Right hindlimb (tissue), 1 donor: Measurements from ENCODE around the gene MOGAT2.
"Not testable (repeated sequence)": the region's sequence is repeated elsewhere in the genome, so short reads cannot be mapped to it uniquely, and the experiment has no call there.

ENCODE experiments used
- DNase-seq: peaks from one replicate; pipeline ENCODE4 v3.0.0-alpha.2; 2018

The MOGAT2 gene

GRCh38 chr11:75719340-75720239, 2.0 kb downstream of the MOGAT2 start:
- DNase-seq, result no peak

GRCh38 chr11:75720639-75721038, 3.0 kb downstream of the MOGAT2 start:
- DNase-seq, result no peak

- DNase-seq, result no peak
Measured at GRCh38 chr11:75721852-75722668, 4.4 kb downstream of the MOGAT2 start.

GRCh38 chr11:75722669-75723042, 5.0 kb downstream of the MOGAT2 start:
- no peak for DNase-seq

- no peak for DNase-seq
Measured at GRCh38 chr11:75725547-75726320, 8.1 kb downstream of the MOGAT2 start.

- DNase-seq, result no peak
Measured at GRCh38 chr11:75728992-75729391, 11.4 kb downstream of the MOGAT2 start.

- no peak for DNase-seq
Measured at GRCh38 chr11:75731095-75731494, 13.5 kb downstream of the MOGAT2 start.

GRCh38 chr11:75733071-75733430, 15.4 kb downstream of the MOGAT2 start:
- DNase-seq, result no peak

GRCh38 chr11:75733431-75734107, 15.9 kb downstream of the MOGAT2 start:
- DNase-seq, result peak; percentile 47

- no peak for DNase-seq
Measured at GRCh38 chr11:75734491-75735180, 17.0 kb downstream of the MOGAT2 start.

GRCh38 chr11:75735181-75735845, 17.7 kb downstream of the MOGAT2 start:
- no peak for DNase-seq

- no peak for DNase-seq
Measured at GRCh38 chr11:75737314-75737713, 19.7 kb downstream of the MOGAT2 start.

- no peak for DNase-seq
Measured at GRCh38 chr11:75740681-75741080, 23.0 kb downstream of the MOGAT2 start.

- DNase-seq, result not testable (repeated sequence)
Measured at GRCh38 chr11:75743159-75743558, 25.5 kb downstream of the MOGAT2 start.

GRCh38 chr11:75743711-75744563, 26.3 kb downstream of the MOGAT2 start:
- DNase-seq, result no peak

- no peak for DNase-seq
Measured at GRCh38 chr11:75745807-75746206, 28.2 kb downstream of the MOGAT2 start.

GRCh38 chr11:75748729-75749273, 31.2 kb downstream of the MOGAT2 start:
- DNase-seq, result not testable (repeated sequence)

- not testable (repeated sequence) for DNase-seq
Measured at GRCh38 chr11:75754933-75755332, 37.3 kb downstream of the MOGAT2 start.

GRCh38 chr11:75757651-75758050, 40.0 kb downstream of the MOGAT2 start:
- no peak for DNase-seq

GRCh38 chr11:75759832-75760231, 42.2 kb downstream of the MOGAT2 start:
- no peak for DNase-seq
